ENCODE results near the gene USP34.
A peak's percentile ranks its signal among the peaks of the same experiment; 100 is the strongest.
"Not testable (repeated sequence)": the region's sequence is repeated elsewhere in the genome, so short reads cannot be mapped to it uniquely, and the experiment has no call there.

USP34 gene

GRCh38 chr2:61470965-61471904 lies at the start of gene USP34:
Gene USP34, minus strand, starts transcription at chr2:61471087. Its CDS starts 395 bp downstream, at chr2:61470692.
- peak; percentile 94 for DNase-seq (ENCODE audit: low spot score)

GRCh38 chr2:61520261-61520660 lies 49.4 kb upstream of the USP34 start:
- no peak for DNase-seq (ENCODE audit: low spot score)

- no peak for DNase-seq (ENCODE audit: low spot score)
Observed at GRCh38 chr2:61512768-61513398, 42.0 kb upstream of the USP34 start.

- DNase-seq (ENCODE audit: low spot score): no peak
Observed at GRCh38 chr2:61510674-61511671, 40.1 kb upstream of the USP34 start.

GRCh38 chr2:61504949-61505348 lies 34.1 kb upstream of the USP34 start:
- no peak for DNase-seq (ENCODE audit: low spot score)

- no peak for DNase-seq (ENCODE audit: low spot score)
Observed at GRCh38 chr2:61499060-61499459, 28.2 kb upstream of the USP34 start.

GRCh38 chr2:61493523-61493942 lies 22.6 kb upstream of the USP34 start:
- DNase-seq (ENCODE audit: low spot score): peak; percentile 35

GRCh38 chr2:61492476-61492875 lies 21.6 kb upstream of the USP34 start:
- DNase-seq (ENCODE audit: low spot score): no peak

- DNase-seq (ENCODE audit: low spot score): no peak
Observed at GRCh38 chr2:61485281-61485680, 14.4 kb upstream of the USP34 start.

GRCh38 chr2:61478086-61478485 lies 7.2 kb upstream of the USP34 start:
- DNase-seq (ENCODE audit: low spot score): no peak

- DNase-seq (ENCODE audit: low spot score): not testable (repeated sequence)
Observed at GRCh38 chr2:61476929-61477589, 6.2 kb upstream of the USP34 start.

- peak; percentile 33 for DNase-seq (ENCODE audit: low spot score)
Observed at GRCh38 chr2:61471905-61472805, 1.3 kb upstream of the USP34 start.

- DNase-seq (ENCODE audit: low spot score): peak; percentile 83
Observed at GRCh38 chr2:61470122-61470951, 550 bp downstream of the USP34 start.

- DNase-seq (ENCODE audit: low spot score): no peak
Observed at GRCh38 chr2:61469424-61470121, 1.3 kb downstream of the USP34 start.

GRCh38 chr2:61468231-61468630 lies 2.7 kb downstream of the USP34 start:
- DNase-seq (ENCODE audit: low spot score): not testable (repeated sequence)

GRCh38 chr2:61465045-61465444 lies 5.8 kb downstream of the USP34 start:
- no peak for DNase-seq (ENCODE audit: low spot score)

- DNase-seq (ENCODE audit: low spot score): no peak
Observed at GRCh38 chr2:61463769-61464475, 7.0 kb downstream of the USP34 start.

GRCh38 chr2:61461404-61461803 lies 9.5 kb downstream of the USP34 start:
- no peak for DNase-seq (ENCODE audit: low spot score)
